OCI-M2 (cell line): ENCODE data around the gene NLE1.

Source experiments
- DNase-seq: peaks from one replicate; lab custom pipeline; 2025; ENCODE audit not compliant: unreplicated experiment; lab: John Stamatoyannopoulos, UW

The NLE1 gene

DNA sequence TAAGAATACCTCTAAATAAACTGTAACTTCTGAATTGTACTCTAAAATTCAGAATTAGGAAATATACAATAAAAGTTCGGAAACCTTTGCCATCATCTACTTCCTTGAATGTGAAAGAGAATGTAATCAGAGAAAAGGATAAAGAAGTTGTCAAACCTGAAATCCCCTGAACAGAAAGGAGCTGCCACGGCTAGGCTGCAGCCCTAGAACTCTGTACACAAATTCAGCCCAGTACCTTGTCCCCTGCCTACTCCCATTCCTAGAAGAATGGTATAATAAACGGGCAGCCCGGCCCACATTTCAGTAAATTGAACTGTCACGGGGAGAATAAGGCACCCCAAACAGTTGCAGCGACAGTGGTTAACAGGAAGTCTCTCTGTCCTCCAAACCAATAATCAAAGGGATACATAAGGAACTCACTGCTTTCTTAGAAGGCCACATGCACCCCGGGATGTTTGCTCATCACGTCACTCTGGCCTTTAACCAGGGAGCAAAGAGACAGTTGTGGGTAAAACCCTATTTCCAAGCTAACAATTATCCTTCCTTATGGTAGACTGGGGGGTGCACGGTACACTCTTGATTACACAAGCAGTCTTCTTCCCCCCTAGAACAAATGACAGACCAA lies 54.3 kb downstream of the NLE1 start:
- no peak for DNase-seq

DNA sequence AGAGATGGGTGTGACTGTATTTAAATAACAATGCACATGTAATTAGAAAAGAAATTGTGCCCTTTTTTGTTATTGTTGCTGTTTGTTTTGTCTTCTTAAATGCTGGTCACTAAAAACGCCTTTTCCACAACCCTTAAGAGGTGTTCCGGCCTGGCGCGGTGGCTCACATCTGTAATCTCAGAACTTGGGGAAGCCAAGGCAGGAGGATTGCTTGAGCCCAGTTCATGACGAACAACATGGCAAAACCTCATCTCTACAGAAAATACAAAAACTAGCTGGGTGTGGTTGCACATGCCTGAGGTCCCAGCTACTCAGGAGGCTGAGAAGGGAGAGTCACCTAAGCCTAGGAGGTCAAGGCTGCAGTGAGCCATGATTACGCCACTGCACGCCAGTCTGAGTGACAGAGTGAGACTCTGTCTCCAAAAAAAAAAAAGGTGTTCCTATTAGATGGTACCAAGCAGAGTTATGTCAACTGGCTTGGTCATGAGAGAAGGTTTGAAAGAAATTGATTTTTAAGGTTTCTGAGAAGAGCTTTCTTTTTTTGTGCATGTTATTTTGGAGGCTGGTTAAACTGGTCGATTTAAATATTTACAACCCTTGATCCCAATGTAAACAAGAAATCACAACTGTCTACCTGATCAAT lies 55.1 kb downstream of the NLE1 start:
- DNase-seq: no peak

DNA sequence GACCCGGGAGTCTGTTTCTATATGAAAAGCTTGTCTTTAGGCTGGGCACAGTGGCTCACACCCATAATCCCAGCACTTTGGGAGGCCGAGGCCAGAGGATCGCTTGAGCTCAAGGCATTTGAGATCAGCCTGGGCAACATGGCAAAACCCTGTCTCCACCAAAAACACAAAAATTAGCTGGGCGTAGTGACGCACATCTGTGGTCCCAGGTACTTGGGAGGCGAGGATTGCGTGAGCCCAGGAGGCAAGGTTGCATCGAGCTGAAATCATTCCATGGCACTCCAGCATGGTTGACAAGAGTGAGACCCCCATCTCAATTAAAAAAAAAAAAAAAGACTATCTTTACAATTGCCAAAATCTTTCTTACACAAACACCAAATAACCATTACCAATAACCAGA lies 55.9 kb downstream of the NLE1 start:
- no peak for DNase-seq

- DNase-seq: no peak
These were observed 57.1 kb downstream of the NLE1 start for GRCh38 chr17:35084987-35085386.

GRCh38 chr17:35083071-35083470 lies 59.0 kb downstream of the NLE1 start:
- DNase-seq: no peak

DNA sequence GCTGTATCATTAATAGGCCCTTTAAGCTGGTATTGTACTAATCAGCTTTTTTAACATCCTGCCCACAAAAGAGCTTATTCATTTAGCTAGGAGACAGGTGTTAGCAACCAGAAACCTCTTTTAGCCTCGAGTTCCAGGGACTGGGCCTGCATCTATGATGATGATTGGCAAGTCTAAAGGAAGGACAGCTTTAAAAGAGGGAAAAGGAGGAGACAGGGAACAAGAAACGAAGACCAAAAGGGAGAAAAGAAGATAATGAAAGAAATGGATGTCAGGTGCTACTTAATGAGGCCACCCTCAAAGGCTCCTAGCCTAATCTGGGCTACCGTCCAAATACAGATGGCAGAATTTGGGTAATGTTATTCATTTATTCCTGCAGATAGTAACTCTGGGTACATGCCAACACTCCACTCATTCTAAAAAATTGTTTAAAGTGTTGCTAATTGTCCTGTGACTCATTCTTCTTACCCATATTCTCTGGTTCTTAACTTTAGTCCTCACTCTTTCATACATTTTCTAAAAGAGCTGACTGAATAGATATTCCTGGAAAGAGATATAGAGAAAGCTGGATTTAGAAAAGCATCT lies 59.9 kb downstream of the NLE1 start:
- DNase-seq: no peak

DNA sequence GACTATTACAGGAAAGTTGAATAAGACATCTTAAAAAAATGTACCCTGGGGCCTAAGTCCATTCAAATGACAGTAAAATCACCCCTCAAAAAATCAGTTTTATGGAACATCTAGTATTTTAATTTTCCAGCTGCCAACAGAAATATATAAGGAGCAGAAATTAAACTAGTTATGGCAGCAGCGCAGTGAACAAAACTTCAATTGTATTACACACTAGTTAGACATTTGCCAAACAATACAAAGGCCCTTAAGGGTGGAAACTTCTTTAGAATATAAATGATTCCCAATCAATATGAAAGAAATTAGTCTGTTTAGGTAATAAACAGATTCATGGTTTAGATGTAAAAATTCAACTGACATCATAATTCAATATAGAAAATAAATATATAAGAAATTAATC lies 60.5 kb downstream of the NLE1 start:
- no peak for DNase-seq

GRCh38 chr17:35080536-35080935 lies 61.6 kb downstream of the NLE1 start:
- DNase-seq: no peak

DNA sequence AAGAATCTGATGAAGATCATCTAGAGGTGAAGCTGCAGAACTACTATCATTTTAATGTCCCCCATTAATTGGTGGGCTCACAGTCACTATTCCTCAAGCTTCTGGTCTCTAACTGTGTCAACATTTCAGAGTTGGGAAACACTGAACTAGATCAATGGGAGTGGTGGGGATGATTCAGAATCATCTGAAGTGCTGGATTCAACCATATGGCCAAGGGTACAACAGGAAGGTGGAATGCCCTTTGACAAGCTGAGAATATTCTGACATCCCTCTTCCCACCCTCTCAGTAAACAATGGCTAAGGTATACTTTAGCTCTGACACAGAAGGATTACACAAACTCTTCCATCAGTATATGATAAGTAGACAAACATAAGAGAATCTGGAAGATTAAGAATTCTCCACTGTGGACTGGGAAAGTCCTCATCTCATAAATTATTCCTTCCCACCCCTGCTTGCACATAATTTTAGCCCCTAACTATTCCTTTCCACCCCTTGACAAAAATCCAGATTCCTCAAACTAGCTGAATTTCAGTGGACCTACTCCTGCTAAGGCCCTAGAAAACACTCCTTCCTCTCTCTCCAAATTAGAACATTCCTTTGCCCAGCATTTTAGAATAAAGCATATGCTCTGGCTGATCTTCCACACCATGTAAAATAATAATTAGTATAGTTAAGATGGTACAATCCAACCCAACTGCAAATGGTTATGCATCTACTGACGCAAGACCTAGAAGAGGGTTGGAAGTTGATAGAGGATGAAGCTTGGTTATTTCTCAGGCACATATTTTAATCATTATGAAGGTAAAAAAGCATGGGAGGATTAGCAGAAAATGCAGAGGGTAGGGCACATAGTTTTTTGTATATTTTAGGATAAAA lies 62.3 kb downstream of the NLE1 start:
- no peak for DNase-seq
